CD4-positive, alpha-beta T cell (primary cell): ENCODE data around the gene OR8A1. TPM values are rescaled to one million over a fixed set of nuclear protein-coding genes. Genes with fewer than 3 reads are reported as not detected.

Experiments used
- ATAC-seq: fragments of 200-7000 bp; cut with Tn5 transposase; one replicate; pipeline ENCODE4 v1.10.0; 2022; ENCODE audit warnings: mild to moderate bottlenecking; ENCODE audit not compliant: poor library complexity
- CTCF ChIA-PET: fragments of 350-600 bp; sonication (Branson Sonifier 250); formaldehyde crosslinking; loops from one replicate; lab custom pipeline; 2021; ENCODE audit warnings: antibody characterized with exemption, inconsistent platforms; lab: Charles Lee
- POLR2A ChIA-PET: fragments of 350-600 bp; sonication (Branson Sonifier 250); formaldehyde crosslinking; loops from one replicate; lab custom pipeline; 2021; ENCODE audit warnings: antibody characterized with exemption, inconsistent platforms; lab: Charles Lee
- DNase-seq, 14 experiments: peaks; one replicate each; pipeline ENCODE4 v3.0.0-alpha.2; 2013 to 2020; ENCODE audit warnings: mixed read lengths in 2 of 14
- H3K27ac ChIP-seq, 2 donors: one replicate each; pipeline versions ENCODE4 v1.5.1 to v1.7.0; 2013; ENCODE audit warnings: low read length in 2 of 2, low read depth in 1 of 2, mild to moderate bottlenecking in 1 of 2
- H3K27me3 ChIP-seq, 2 experiments: 1 replicate in 1 of 2; 2 replicates in 1 of 2; pipeline versions ENCODE4 v1.6.1 to v1.7.0; 2013; ENCODE audit warnings: low read length in 2 of 2, control low read depth in 1 of 2, mild to moderate bottlenecking in 1 of 2, moderate library complexity in 1 of 2; ENCODE audit not compliant: insufficient read depth in 2 of 2, control insufficient read depth in 1 of 2
- H3K36me3 ChIP-seq: one replicate; pipeline ENCODE4 v1.6.1; 2013; ENCODE audit warnings: low read length, control low read depth; ENCODE audit not compliant: insufficient read depth
- H3K4me1 ChIP-seq: one replicate; pipeline ENCODE4 v1.6.1; 2013; ENCODE audit warnings: low read length, control low read depth; ENCODE audit not compliant: insufficient read depth
- H3K4me3 ChIP-seq: one replicate; pipeline ENCODE4 v1.5.1; 2013; ENCODE audit warnings: mild to moderate bottlenecking, low read length, moderate library complexity
- H3K9me3 ChIP-seq, 2 experiments: 1 replicate in 1 of 2; 2 replicates in 1 of 2; pipeline versions ENCODE4 v1.6.1 to v1.7.0; 2013; ENCODE audit warnings: low read length in 2 of 2, mild to moderate bottlenecking in 2 of 2, control low read depth in 1 of 2, moderate library complexity in 1 of 2; ENCODE audit not compliant: control insufficient read depth in 1 of 2, insufficient read depth in 1 of 2
- H3K27ac Mint-ChIP-seq: one replicate; pipeline ENCODE4 v1.8.0; 2020; ENCODE audit warnings: mixed read lengths
- H3K27me3 Mint-ChIP-seq: one replicate; pipeline ENCODE4 v1.8.0; 2021; ENCODE audit warnings: mixed read lengths
- H3K36me3 Mint-ChIP-seq: one replicate; pipeline ENCODE4 v1.8.0; 2021; ENCODE audit warnings: low read depth, mixed read lengths
- H3K4me1 Mint-ChIP-seq: one replicate; pipeline ENCODE4 v1.8.0; 2021; ENCODE audit warnings: low read depth, mixed read lengths
- H3K4me3 Mint-ChIP-seq: one replicate; pipeline ENCODE4 v1.8.0; 2020; ENCODE audit warnings: mild to moderate bottlenecking, mixed read lengths
- H3K9me3 Mint-ChIP-seq: one replicate; pipeline ENCODE4 v1.8.0; 2020; ENCODE audit warnings: mixed read lengths
- intact Hi-C, 2 experiments: fragments of 100-400 bp; cut with DNase I in 1 of 2; cut with micrococcal nuclease in 1 of 2; formaldehyde crosslinking; loops; one replicate each; pipeline versions ENCODE4 v1.15.1 to v1.9.0; 2023 to 2025; cut with DNase I, micrococcal nuclease
- total RNA-seq, 174 experiments: library from RNA in 2 of 174; stranded (reverse) in 2 of 174; gene quantifications; one replicate each; pipeline ENCODE4 v1.2.3 and lab custom pipeline; 2021 to 2026
- TF ChIP-seq, protein P1 (sequence below): fragments of 200-600 bp; IDR thresholded peaks from one replicate; pipeline ENCODE4 v1.8.0; 2022; ENCODE audit warnings: antibody characterized with exemption, mild to moderate bottlenecking

Gene OR8A1
- total RNA-seq, 2 experiments from 2014 or later: not detected

GRCh38 chr11:124538019-124538418, 31.8 kb upstream of the OR8A1 start:
- ChIA-PET POLR2A (no interaction called here), CTCF (no interaction called here)
- Histone ChIP-seq H3K4me3 (no peak overlapping the region), H3K27ac (no peak overlapping the region), H3K4me1 (no peaks in the 10 kb centered on the region), H3K36me3 (no peaks in the 10 kb centered on the region), H3K9me3 (no peaks in the 10 kb centered on the region), H3K27me3 (peaks cover 7% of the 10 kb centered on the region in 2 experiments)
- Mint-ChIP-seq H3K27me3 (peaks cover 59% of the 10 kb centered on the region), H3K4me3 (no peak overlapping the region), H3K9me3 (no peaks in the 10 kb centered on the region), H3K36me3 (no peaks in the 10 kb centered on the region), H3K4me1 (no peaks in the 10 kb centered on the region), H3K27ac (no peak overlapping the region)
- ATAC-seq (no peak), DNase-seq (no peak)
- intact Hi-C loops: no loop called here
- TF ChIP-seq, protein P1, sequence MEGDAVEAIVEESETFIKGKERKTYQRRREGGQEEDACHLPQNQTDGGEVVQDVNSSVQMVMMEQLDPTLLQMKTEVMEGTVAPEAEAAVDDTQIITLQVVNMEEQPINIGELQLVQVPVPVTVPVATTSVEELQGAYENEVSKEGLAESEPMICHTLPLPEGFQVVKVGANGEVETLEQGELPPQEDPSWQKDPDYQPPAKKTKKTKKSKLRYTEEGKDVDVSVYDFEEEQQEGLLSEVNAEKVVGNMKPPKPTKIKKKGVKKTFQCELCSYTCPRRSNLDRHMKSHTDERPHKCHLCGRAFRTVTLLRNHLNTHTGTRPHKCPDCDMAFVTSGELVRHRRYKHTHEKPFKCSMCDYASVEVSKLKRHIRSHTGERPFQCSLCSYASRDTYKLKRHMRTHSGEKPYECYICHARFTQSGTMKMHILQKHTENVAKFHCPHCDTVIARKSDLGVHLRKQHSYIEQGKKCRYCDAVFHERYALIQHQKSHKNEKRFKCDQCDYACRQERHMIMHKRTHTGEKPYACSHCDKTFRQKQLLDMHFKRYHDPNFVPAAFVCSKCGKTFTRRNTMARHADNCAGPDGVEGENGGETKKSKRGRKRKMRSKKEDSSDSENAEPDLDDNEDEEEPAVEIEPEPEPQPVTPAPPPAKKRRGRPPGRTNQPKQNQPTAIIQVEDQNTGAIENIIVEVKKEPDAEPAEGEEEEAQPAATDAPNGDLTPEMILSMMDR: no peak

DNA sequence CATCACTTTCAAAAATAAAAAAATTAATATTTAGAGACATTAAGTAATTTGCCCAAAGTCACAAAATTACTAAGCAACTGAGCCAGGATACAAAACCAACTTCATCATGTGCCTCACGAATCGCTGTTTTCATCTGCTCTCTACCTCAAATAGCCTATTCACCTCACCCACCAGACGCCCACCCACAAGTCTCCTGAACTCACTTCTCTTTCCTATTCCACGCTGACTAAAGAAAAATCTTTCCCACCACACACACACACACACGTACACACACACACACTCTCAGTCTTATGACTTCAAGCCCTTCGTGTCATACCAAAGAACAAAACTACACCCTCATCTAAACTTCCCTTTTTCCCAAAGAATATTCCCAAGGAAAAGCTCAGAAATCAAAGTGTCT, 28.6 kb upstream of the OR8A1 start:
- CTCF ChIA-PET: no interaction called here

GRCh38 chr11:124543145-124543544, 26.7 kb upstream of the OR8A1 start:
- Mint-ChIP-seq H3K27me3 (peaks cover 54% of the 10 kb centered on the region), H3K36me3 (no peaks in the 10 kb centered on the region), H3K4me3 (no peak overlapping the region), H3K9me3 (no peaks in the 10 kb centered on the region), H3K27ac (no peak overlapping the region), H3K4me1 (no peaks in the 10 kb centered on the region)
- TF ChIP-seq, protein P1: no peak
- ChIA-PET CTCF (no interaction called here), POLR2A (no interaction called here)
- H3K27me3 ChIP-seq: peaks cover 2 to 5% of the 10 kb centered on the region in 2 experiments
- no peak overlapping the region for H3K27ac ChIP-seq
- H3K36me3 ChIP-seq: no peaks in the 10 kb centered on the region
- no peak overlapping the region for H3K4me3 ChIP-seq
- ATAC-seq: no peak
- no peak for DNase-seq
- intact Hi-C loops: no loop called here
- H3K9me3 ChIP-seq: no peaks in the 10 kb centered on the region
- no peaks in the 10 kb centered on the region for H3K4me1 ChIP-seq

More for the DNA sequence above, 28.6 kb upstream of the OR8A1 start:
- intact Hi-C loops: no loop called here
- H3K27me3 Mint-ChIP-seq: peaks cover 71% of the 10 kb centered on the region
- no peak overlapping the region for H3K27ac ChIP-seq
- no peak overlapping the region for H3K4me3 Mint-ChIP-seq
- ATAC-seq: no peak
- no peaks in the 10 kb centered on the region for H3K9me3 ChIP-seq
- H3K4me1 ChIP-seq: no peaks in the 10 kb centered on the region
- no peak overlapping the region for H3K27ac Mint-ChIP-seq
- H3K4me3 ChIP-seq: no peak overlapping the region
- H3K9me3 Mint-ChIP-seq: no peaks in the 10 kb centered on the region
- H3K36me3 ChIP-seq: no peaks in the 10 kb centered on the region
- POLR2A ChIA-PET: no interaction called here
- peaks cover 5 to 7% of the 10 kb centered on the region in 2 experiments for H3K27me3 ChIP-seq
- no peaks in the 10 kb centered on the region for H3K36me3 Mint-ChIP-seq
- H3K4me1 Mint-ChIP-seq: no peaks in the 10 kb centered on the region
- no peak for DNase-seq
- TF ChIP-seq, protein P1: no peak
